ENCODE results near the gene ZNF724.

Gene ZNF724

DNA sequence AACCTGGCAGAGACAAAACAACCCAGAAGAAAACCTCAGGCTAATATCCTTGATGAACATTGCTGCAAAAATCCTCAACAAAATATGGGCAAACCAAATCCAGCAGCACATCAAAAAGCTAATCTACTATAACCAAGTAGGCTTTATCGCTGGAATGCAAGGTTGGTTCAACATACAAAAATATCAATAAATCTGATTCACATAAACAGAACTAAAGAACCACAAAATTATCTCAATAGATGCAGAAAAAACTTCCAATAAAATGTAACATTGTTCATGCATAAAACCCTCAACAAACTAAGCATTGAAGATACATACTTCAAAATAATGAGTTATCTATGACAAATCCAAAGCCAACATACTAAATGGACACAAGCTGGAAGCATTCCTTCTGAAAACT lies 8.8 kb downstream of the ZNF724 start:
- no peak for DNase-seq (ENCODE audit: low spot score)

- no peak for DNase-seq (ENCODE audit: low spot score)
Observed at GRCh38 chr19:23222998-23223652, 27.1 kb downstream of the ZNF724 start.

DNA sequence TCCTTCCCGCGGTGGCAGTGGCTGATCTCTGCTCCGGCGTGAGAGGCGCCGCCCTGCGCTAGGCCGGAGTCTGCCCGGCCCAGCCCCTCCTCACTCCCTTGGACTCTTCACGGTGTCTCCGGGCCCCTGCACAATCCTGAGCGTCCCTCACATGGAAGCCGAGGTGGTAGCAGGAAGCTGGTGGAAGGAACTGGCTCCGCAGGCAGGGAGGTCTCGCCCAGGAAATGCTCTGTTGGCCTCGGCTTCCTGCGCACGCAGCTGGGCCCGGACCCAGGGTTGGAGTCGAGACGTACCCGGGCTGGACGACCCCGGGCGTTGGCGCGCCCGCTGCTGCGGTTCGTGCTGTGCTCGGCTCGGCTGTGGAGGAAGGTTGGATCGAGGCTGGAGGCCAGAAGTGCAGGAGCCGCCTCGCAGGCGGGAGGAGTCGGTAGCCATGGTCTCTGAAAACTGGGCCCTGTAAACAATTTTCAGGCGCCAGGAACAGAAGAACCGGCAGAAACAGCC lies 46.3 kb downstream of the ZNF724 start:
- DNase-seq (ENCODE audit: low spot score), result no peak

GRCh38 chr19:23190341-23190740 lies 59.9 kb downstream of the ZNF724 start:
- DNase-seq (ENCODE audit: low spot score), result no peak

GRCh38 chr19:23183251-23183650 lies 66.9 kb downstream of the ZNF724 start:
- DNase-seq (ENCODE audit: low spot score), result no peak

All from RKO (cell line).